HepG2 (cell line): Measurements from ENCODE around the gene HMGB4. TPM values are rescaled to one million over a fixed set of nuclear protein-coding genes. Genes with fewer than 3 reads are reported as not detected.

Experiments used
- ATAC-seq: fragments of 200-7000 bp; cut with Tn5 transposase; 3 replicates; pipeline ENCODE4 v1.9.1; 2020; ENCODE audit warnings: mild to moderate bottlenecking, moderate library complexity
- BruUV-seq: library from RNA; stranded (reverse); fragments of 400-500 nt; replicated peaks from 2 replicates; lab custom pipeline; 2021; lab: Mats Ljungman, UMichigan
- CTCF ChIA-PET: fragments of 300-600 bp; formaldehyde crosslinking; extraction: SDS; loops from one replicate; lab custom pipeline; 2021; ENCODE audit warnings: low total read pairs, inconsistent platforms, low intra/inter-chr PET ratio; lab: Yijun Ruan, JAX
- POLR2A ChIA-PET: fragments of 350-600 bp; sonication (Branson Sonifier 250); formaldehyde crosslinking; loops from one replicate; lab custom pipeline; 2020; ENCODE audit warnings: antibody characterized with exemption, inconsistent platforms; lab: Yijun Ruan, JAX
- DNase-seq: peaks from one replicate; pipeline ENCODE4 v3.0.0-alpha.2; 2015; ENCODE audit warnings: low spot score
- FAIRE-seq: peaks from 3 replicates; lab custom pipeline; 2011; peaks lifted over from hg19 to GRCh38; lab: Jason Lieb, UNC
- H2AFZ ChIP-seq: one replicate; pipeline ENCODE4 v1.6.1; 2011; ENCODE audit warnings: low read length, inconsistent platforms
- H3K27ac ChIP-seq: fragments of 300-600 bp; 3 replicates; pipeline ENCODE4 v1.8.0; 2011; ENCODE audit warnings: mixed run types, mild to moderate bottlenecking, mixed read lengths, low read length, inconsistent platforms; ENCODE audit not compliant: insufficient read depth; ENCODE audit errors: extremely low read length
- H3K27me3 ChIP-seq, 2 experiments: fragments of 200-600 bp in 1 of 2; 2 replicates in 1 of 2; 3 replicates in 1 of 2; pipeline versions ENCODE4 v1.6.0 to v1.8.0; 2011; ENCODE audit warnings: low read length in 2 of 2, mild to moderate bottlenecking in 2 of 2, moderate library complexity in 2 of 2, inconsistent platforms in 1 of 2; ENCODE audit not compliant: insufficient read depth in 2 of 2, control insufficient read depth in 1 of 2
- H3K36me3 ChIP-seq, 2 experiments: fragments of 200-600 bp in 1 of 2; replicated peaks in 1 of 2; 2 replicates in 1 of 2; 3 replicates in 1 of 2; pipeline versions ENCODE4 v1.5.1 to v1.8.0; 2011; ENCODE audit warnings: low read length in 2 of 2, inconsistent platforms in 1 of 2; ENCODE audit not compliant: insufficient read depth in 2 of 2, control insufficient read depth in 1 of 2
- H3K4me1 ChIP-seq: 2 replicates; pipeline ENCODE4 v1.5.1; 2012; ENCODE audit warnings: low read length, inconsistent platforms; ENCODE audit not compliant: insufficient read depth
- H3K4me2 ChIP-seq: 2 replicates; pipeline ENCODE4 v1.6.0; 2011; ENCODE audit warnings: low read depth, low read length, inconsistent platforms
- H3K4me3 ChIP-seq, 3 experiments: fragments of 200-600 bp in 1 of 3; sonication (generic), shearing (Covaris generic) in 1 of 3; replicated peaks in 1 of 3; 2 replicates each; pipeline ENCODE4 v1.5.1; 2011 to 2016; ENCODE audit warnings: low read length in 3 of 3, inconsistent platforms in 2 of 3, low read depth in 2 of 3, mild to moderate bottlenecking in 2 of 3, control low read depth in 1 of 3, mixed read lengths in 1 of 3; ENCODE audit not compliant: insufficient read depth in 1 of 3
- H3K79me2 ChIP-seq: one replicate; pipeline ENCODE4 v1.6.1; 2011; ENCODE audit warnings: low read length, inconsistent platforms; ENCODE audit not compliant: insufficient read depth
- H3K9ac ChIP-seq: 2 replicates; pipeline ENCODE4 v1.6.0; 2011; ENCODE audit warnings: mild to moderate bottlenecking, low read depth, low read length, inconsistent platforms; ENCODE audit not compliant: insufficient read depth
- H3K9me3 ChIP-seq: 2 replicates; pipeline ENCODE4 v1.5.1; 2012; ENCODE audit warnings: mild to moderate bottlenecking, low read length
- H4K20me1 ChIP-seq: 2 replicates; pipeline ENCODE4 v1.6.0; 2011; ENCODE audit warnings: inconsistent platforms, mild to moderate bottlenecking, low read length, moderate library complexity; ENCODE audit not compliant: insufficient read depth
- BRF2 ChIP-seq: sonication (generic); formaldehyde crosslinking; IDR thresholded peaks from 2 replicates; pipeline ENCODE4 v1.8.1; 2022; ENCODE audit warnings: mild to moderate bottlenecking, missing genetic modification reagents
- CERS6 ChIP-seq: sonication (generic); formaldehyde crosslinking; IDR thresholded peaks from 2 replicates; pipeline ENCODE4 v1.5.0; 2020; ENCODE audit warnings: missing genetic modification reagents
- HMG20B ChIP-seq: conservative IDR thresholded peaks from 2 replicates; pipeline ENCODE4 v1.6.1; 2016; ENCODE audit warnings: missing genetic modification reagents, missing compliant biosample characterization
- HNF1A ChIP-seq, 2 experiments: sonication (generic) in 1 of 2; formaldehyde crosslinking in 1 of 2; IDR thresholded peaks; 2 replicates each; pipeline versions ENCODE4 v1.4.0 to v1.6.1; 2016 to 2020; ENCODE audit warnings: borderline replicate concordance in 1 of 2, low read depth in 1 of 2, mild to moderate bottlenecking in 1 of 2, missing genetic modification reagents in 1 of 2
- HNF4G ChIP-seq, 2 experiments: sonication (generic) in 1 of 2; formaldehyde crosslinking in 1 of 2; IDR thresholded peaks; 2 replicates each; pipeline versions ENCODE4 v1.4.0 to v1.6.1; 2011 to 2020; ENCODE audit warnings: borderline replicate concordance in 2 of 2, low read depth in 2 of 2, mild to moderate bottlenecking in 2 of 2, low read length in 1 of 2, missing genetic modification reagents in 1 of 2, moderate library complexity in 1 of 2
- MIXL1 ChIP-seq: IDR thresholded peaks from 2 replicates; pipeline ENCODE4 v1.6.1; 2016
- NFIB ChIP-seq: sonication (generic); formaldehyde crosslinking; IDR thresholded peaks from 2 replicates; pipeline ENCODE4 v1.9.0; 2021; ENCODE audit warnings: missing genetic modification reagents, mild to moderate bottlenecking, borderline replicate concordance
- NFYC ChIP-seq: IDR thresholded peaks from 2 replicates; pipeline ENCODE4 v1.6.1; 2016; ENCODE audit warnings: missing genetic modification reagents, missing compliant biosample characterization
- RNF219 ChIP-seq: sonication (generic); formaldehyde crosslinking; IDR thresholded peaks from 2 replicates; pipeline ENCODE4 v1.5.0; 2020; ENCODE audit warnings: mild to moderate bottlenecking, missing genetic modification reagents
- RXRA ChIP-seq: sonication (generic); formaldehyde crosslinking; IDR thresholded peaks from 2 replicates; pipeline ENCODE4 v1.5.1; 2020; ENCODE audit warnings: missing genetic modification reagents
- SMAD9 ChIP-seq: sonication (generic); formaldehyde crosslinking; IDR thresholded peaks from 2 replicates; pipeline ENCODE4 v1.5.1; 2020; ENCODE audit warnings: mild to moderate bottlenecking, missing genetic modification reagents
- YEATS2 ChIP-seq: sonication (generic); formaldehyde crosslinking; IDR thresholded peaks from 2 replicates; pipeline ENCODE4 v1.4.0; 2020; ENCODE audit warnings: missing genetic modification reagents, borderline replicate concordance
- ZNF260 ChIP-seq: sonication (generic); formaldehyde crosslinking; IDR thresholded peaks from 2 replicates; pipeline ENCODE4 v1.4.0; 2020; ENCODE audit warnings: missing genetic modification reagents, low read depth, mild to moderate bottlenecking, borderline replicate concordance
- ZNF34 ChIP-seq: sonication (generic); formaldehyde crosslinking; IDR thresholded peaks from 2 replicates; pipeline ENCODE4 v1.4.0; 2020; ENCODE audit warnings: mild to moderate bottlenecking, missing genetic modification reagents, borderline replicate concordance
- ZNF589 ChIP-seq: sonication (generic); formaldehyde crosslinking; conservative IDR thresholded peaks from 2 replicates; pipeline ENCODE4 v1.8.0; 2022; ENCODE audit warnings: mild to moderate bottlenecking, moderate library complexity, missing genetic modification reagents
- WGBS: methylation state at CpG from one replicate; pipeline ENCODE4 v1.1.6; 2017; ENCODE audit warnings: low lambda C conversion rate; 5-methylcytosine and 5-hydroxymethylcytosine counted together
- in situ Hi-C: cut with HindIII; loops from 2 replicates; pipeline ENCODE4 v1.10.0; 2017; ENCODE audit warnings: low pct_unique_long_range_greater_than_20kb; ENCODE audit not compliant: extremely low pct_ligation_motif_present
- intact Hi-C: fragments of 100-400 bp; cut with micrococcal nuclease; formaldehyde crosslinking; loops from one replicate; pipeline ENCODE4 v1.10.0; 2022; ENCODE audit not compliant: unreplicated experiment
- polyA plus RNA-seq, 8 experiments: library from polyadenylated mRNA; depleted of rRNA in 3 of 8; stranded (reverse) in 7 of 8; unstranded in 1 of 8; fragments of >200 nt; fragmentation: Illumina TruSeq in 4 of 8; extraction: Trizol in 4 of 8; gene quantifications; 2 replicates each; pipeline versions ENCODE4 v1.2.1 to v1.2.3, GENCODE V29; 2011 to 2016; ENCODE audit warnings: low read depth in 4 of 8, missing spikeins in 1 of 8, mixed read lengths in 1 of 8; ENCODE audit not compliant: insufficient read depth in 1 of 8
- total RNA-seq, 5 experiments: library from RNA; depleted of rRNA; stranded (reverse); fragments of >200 nt; fragmentation: Illumina TruSeq; extraction: Trizol; gene quantifications; 2 replicates each; pipeline ENCODE4 v1.2.3, GENCODE V29; 2016; ENCODE audit warnings: low read depth in 1 of 5

The HMGB4 gene
- total and polyA plus RNA-seq, 2 of the 13 experiments (the other 11 are each of a cell fraction or from before 2014, with no cell fraction given) = not detected

GRCh38 chr1:33837635-33838034 is 26.2 kb upstream of the HMGB4 start:
- CTCF ChIA-PET = no interaction called here
- FAIRE-seq = no peak
- Histone ChIP-seq H3K79me2 (no peaks in the 10 kb centered on the region), H3K27me3 (no peaks in the 10 kb centered on the region), H3K4me1 (no peaks in the 10 kb centered on the region), H3K27ac (no peak overlapping the region), H3K36me3 (no peaks in the 10 kb centered on the region), H3K4me2 (no peak overlapping the region), H3K9me3 (no peaks in the 10 kb centered on the region), H3K4me3 (no peak overlapping the region), H2AFZ (no peak overlapping the region), H3K9ac (no peak overlapping the region), H4K20me1 (no peaks in the 10 kb centered on the region)
- intact Hi-C loops (no loop called here), in situ Hi-C loops (no loop called here)
- no peak for ATAC-seq
- POLR2A ChIA-PET = no interaction called here
- DNase-seq = no peak
- no TSS peak for BruUV-seq
- WGBS = 21% methylated on average over 3 of the region's 3 CpGs
- TF ChIP-seq BRF2 (CRISPR knock-in tag) (no peak), CERS6 (CRISPR knock-in tag) (no peak), SMAD9 (CRISPR knock-in tag) (no peak), HMG20B (CRISPR knock-in tag) (no peak), RXRA (CRISPR knock-in tag) (no peak), RNF219 (CRISPR knock-in tag) (no peak), HNF1A (IDR thresholded peaks at IDR 0.05; ENCODE audit: low read depth) (no peak), HNF1A (CRISPR knock-in tag; IDR thresholded peaks at IDR 0.05; ENCODE audit: borderline replicate concordance) (no peak), ZNF34 (CRISPR knock-in tag) (no peak), ZNF589 (CRISPR knock-in tag) (no peak), ZNF260 (no peak), HNF4G (IDR thresholded peaks at IDR 0.05; ENCODE audit: borderline replicate concordance, low read depth, low read length) (no peak), HNF4G (CRISPR knock-in tag; IDR thresholded peaks at IDR 0.05; ENCODE audit: borderline replicate concordance, low read depth) (no peak), NFIB (CRISPR knock-in tag) (no peak), MIXL1 (CRISPR knock-in tag) (no peak), YEATS2 (CRISPR knock-in tag) (no peak), NFYC (CRISPR knock-in tag) (no peak)
